DMS 273 (cell line): ENCODE data around the gene MKRN1.
"Not testable (repeated sequence)": the region's sequence is repeated elsewhere in the genome, so short reads cannot be mapped to it uniquely, and the experiment has no call there.

Experiments used
- DNase-seq: peaks from one replicate; lab custom pipeline; 2025; ENCODE audit not compliant: unreplicated experiment; lab: John Stamatoyannopoulos, UW

MKRN1 gene, protein sequence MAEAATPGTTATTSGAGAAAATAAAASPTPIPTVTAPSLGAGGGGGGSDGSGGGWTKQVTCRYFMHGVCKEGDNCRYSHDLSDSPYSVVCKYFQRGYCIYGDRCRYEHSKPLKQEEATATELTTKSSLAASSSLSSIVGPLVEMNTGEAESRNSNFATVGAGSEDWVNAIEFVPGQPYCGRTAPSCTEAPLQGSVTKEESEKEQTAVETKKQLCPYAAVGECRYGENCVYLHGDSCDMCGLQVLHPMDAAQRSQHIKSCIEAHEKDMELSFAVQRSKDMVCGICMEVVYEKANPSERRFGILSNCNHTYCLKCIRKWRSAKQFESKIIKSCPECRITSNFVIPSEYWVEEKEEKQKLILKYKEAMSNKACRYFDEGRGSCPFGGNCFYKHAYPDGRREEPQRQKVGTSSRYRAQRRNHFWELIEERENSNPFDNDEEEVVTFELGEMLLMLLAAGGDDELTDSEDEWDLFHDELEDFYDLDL

DNA sequence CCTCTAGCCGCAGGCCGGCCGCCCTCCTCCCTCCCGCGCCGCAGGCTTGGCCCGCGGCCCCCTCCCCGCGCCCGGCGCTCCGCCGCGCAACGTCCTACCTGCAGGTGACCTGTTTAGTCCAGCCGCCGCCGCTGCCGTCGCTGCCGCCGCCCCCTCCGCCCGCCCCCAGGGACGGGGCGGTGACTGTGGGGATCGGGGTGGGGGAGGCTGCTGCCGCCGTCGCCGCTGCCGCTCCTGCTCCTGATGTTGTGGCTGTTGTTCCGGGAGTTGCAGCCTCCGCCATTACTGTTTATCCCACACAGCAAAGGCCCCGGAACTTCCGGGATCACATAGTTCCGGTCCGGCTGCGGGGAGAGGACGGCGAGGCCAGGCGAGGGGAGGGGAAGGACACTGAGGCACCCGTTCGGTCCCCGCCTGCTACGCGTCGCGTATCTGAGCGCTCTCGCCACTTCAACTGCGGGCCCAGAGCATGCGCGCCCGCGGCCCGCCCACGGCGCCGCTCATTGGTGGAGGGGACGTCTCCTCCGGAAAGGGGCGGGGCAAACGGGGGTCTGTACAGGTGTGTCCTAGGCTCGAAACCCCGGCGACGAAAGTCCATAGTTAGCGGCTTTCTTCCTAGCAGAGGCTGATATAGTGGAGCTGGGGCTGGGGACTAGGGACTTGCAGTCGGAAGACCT, at the start of gene MKRN1:
MKRN1 (minus strand) TSS at position 444 of the 677 bp plus-strand sequence; CDS start at position 283, 161 bp downstream.
- DNase-seq: peak; percentile 99

DNA sequence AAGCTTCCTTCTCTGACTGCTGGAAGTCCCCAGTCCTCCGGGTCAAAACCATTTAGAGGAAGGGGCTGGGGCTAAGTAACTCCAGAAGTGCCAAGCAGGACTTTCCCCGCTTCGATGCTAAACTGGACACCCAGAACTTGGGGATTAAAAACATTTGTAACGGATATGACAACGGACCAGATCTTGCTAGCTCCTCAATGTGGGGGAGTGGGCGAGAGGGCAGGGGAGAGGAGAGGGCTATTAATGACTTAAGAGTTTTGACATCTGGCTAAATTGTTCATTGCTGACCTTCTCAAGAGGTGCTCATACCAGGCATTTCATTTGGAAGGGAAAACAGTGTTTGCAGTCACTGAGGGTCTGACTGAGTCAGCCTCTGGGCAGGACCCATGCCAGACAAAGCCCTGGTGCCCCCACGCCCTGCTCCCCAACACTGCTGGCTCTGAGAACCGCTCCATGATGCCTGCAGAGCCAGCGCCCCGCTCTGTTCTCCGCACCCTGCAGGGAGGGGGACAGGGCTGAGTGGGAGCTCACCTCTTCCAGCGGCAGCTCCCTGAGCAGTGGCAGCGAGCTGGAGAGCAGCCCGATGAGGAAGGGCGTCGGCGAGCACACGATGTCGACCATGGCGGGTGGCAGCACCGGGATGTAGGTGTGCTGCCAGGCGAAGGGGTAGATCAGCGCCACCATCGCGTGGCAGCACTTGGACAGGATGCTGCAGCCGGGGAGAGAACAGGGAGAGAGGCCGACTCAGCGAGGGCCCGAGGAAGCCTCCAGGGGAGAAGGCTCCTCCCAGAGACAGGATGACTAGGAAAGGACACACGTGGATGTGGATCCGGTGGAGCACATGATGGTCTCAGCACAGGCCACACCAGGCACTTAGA, 47.7 kb upstream of the MKRN1 start:
- no peak for DNase-seq

DNA sequence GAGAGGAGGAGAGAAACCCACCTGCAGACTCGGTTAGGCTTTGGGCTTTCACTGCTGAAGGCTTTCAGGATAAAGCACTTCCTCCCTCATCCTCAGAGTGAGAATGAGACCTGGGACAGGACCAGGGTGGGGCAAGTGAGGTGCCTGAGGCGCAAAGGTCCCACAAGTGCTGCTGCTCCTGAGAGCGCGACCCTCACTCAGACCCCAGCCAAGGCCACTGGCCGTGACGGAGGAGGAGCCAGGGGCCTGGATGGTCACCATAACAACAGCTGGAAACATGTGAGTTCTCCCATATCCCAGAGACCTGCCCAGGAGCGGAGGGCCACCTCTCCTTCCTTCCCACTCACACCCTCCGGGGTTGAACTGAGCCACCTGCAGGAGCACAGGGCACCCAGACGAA, 46.9 kb upstream of the MKRN1 start:
- DNase-seq: no peak

DNA sequence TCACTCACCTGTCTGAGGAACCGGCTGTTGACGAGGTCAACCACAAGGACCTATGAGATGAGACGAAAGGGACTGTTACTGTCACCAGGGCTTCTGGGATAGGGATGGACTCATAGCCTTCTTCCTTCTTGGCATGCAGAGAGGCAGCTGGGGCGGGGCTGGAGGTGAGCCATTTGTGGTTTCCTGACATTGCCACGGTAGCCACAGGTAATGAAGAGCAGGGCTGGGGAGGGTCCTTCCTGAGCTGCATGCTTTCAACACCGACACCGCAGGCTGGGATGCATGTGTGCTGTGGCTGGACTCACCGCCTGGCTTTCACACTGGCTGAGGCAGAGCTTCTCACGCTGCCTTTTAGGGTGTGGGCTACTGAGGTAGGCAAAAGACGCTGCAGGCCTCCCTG, 46.4 kb upstream of the MKRN1 start:
- no peak for DNase-seq

DNA sequence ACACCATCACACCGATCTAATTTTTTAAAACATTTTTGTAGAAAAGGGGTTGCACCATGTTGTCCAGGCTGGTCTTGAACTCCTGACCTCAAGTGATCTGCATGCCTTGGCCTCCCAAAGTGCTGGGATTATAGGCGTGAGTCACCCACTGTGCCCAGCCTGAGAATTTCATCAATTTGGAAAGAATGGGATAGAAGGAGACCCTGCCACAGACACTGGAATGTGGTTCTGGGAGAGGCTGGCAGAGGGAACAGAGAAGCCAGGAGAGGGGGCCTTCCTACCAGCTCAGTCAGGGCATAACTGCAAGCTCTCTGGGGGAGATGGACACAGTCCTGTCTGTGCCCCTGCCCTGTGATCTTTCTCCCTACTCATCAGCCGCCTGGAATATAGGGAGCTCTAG, 42.1 kb upstream of the MKRN1 start:
- no peak for DNase-seq

DNA sequence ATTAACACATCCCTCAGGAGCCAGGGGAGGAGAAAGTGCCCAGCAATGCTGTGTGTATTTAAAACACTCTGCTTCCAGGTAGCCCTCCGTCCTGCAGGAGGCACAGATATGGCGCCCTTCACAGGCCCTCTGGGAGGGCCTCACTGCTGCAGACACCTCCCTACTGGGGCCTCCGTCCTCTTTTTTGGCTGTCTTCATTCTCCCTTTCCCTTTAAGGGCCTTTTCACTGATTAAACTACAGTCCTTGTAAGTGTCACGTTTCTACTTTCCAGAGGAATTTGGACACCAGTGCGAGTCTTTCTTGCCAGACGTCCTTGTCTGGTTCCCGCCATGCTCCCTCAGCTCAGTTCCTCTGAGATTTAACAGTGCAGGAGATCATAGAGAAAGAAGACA, 39.7 kb upstream of the MKRN1 start:
- DNase-seq: no peak

DNA sequence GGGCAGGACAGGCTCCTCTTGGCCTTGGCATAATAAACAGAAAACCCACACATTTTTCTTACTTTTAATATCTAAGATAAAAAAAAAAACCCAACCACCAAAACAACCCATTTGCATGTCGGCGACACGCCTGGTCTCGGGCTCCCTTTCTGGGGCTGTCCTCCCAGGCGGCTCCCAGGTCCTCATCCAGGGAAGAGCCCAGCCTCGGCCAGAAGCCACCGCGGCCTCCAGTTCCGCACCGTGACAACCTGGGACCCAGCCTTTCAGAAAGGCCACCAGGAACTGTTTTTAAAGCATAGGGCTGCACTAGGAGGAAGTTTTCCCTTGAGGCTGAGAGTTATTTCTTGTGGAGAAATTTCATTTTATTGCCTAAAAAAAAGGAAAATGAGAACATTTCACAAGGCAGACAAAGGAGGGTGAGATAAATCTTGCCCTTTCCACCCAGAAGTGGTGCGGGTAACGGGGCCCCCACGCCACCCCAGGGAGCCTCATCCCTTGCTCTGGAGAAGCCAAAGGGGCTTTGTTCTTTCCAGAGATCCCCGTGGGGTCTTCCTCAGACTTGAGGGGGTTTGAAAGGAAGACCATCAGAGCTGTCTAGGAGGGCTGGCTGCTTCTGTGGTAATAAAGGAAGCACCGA, 39.2 kb upstream of the MKRN1 start:
- DNase-seq: no peak

DNA sequence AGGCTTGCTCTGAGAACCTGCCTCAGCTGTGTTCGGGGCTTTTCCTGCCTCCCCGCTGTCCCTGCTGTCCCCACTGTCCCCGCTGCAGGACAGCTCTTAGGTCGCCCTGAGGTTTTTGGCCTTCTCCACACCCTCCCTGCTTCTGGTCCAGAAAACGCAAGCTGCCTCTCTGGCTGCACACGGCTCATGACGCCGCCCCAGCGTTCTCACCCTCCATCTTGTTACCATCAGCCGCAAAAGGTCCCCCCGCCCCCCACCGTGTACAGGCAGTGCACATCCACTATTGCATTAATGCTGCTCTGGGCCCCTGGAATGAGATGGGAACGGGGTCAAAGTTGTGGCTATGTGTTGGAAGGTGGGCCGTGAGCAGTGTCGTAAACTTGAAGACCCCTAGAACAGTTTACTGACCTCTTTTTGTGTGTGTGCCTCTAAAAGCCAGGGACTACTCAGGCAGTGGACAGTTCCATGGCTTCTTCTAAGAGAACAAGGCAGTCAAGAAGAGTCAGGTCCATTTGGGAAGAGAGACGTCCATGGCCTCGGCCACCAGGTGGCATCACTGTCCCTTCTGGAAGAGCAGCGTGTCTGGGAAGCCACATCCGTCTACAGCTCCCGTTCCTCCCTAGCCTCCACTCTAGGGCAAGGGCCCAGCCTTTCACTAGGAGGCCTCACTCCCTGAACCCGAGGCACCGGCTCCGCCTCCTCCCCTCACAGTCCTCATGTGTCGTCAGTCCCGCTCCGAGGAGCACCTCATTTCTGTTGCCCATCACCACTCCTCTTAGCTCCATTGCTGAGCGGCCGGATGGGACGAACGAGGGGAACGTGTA, 38.5 kb upstream of the MKRN1 start:
- peak; percentile 97 for DNase-seq

DNA sequence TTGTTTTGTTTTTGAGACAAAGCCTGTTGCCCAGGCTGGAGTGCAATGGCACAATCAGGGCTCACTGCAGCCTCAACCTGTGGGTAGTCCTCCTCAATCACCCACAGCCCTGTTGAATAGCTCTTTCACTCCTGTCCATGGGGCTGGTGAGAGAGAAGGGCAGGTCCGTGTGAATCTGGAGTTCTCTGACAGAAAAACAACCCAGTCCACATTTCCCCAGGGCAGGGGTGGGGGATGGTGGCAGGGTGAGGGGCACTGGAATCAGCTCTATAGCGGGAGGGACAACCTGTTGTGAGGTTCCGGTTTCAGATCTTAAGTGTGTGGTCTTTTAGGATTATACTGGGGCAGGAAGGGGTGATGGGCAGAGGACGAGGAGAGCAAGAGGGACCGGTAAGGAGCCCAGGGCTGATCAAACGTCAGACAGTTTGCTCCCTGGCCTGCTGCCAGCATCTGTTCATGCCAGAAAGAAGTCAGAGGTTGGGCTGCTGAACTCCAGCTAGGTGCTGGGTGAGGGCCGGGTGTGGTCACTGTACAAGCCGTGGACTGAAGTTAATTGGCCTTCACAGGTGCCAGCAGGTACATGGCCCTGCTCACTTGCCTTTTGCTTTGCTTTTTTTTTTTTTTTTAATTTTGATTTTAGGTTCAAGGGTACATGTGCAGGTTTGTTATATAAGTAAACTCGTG, 33.2 kb upstream of the MKRN1 start:
- DNase-seq: peak; percentile 91

DNA sequence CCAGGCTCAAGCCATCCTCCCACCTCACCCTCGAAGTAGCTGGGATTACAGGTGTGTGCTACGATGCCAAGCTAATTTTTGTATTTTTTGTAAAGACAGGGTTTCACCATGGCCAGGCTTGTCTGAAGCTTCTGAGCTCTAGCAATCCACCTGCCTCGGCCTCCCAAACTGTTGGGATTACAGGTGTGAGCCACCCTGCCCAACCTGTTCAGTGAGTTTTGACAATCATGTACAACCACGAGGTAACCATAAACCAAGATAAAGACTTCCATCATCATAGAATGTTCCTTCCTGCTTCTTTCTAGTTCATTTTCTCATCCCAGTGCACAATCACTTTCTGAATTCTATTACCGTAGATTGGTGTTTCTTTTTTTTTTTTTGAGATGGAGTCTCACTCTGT, 30.5 kb upstream of the MKRN1 start:
- no peak for DNase-seq

DNA sequence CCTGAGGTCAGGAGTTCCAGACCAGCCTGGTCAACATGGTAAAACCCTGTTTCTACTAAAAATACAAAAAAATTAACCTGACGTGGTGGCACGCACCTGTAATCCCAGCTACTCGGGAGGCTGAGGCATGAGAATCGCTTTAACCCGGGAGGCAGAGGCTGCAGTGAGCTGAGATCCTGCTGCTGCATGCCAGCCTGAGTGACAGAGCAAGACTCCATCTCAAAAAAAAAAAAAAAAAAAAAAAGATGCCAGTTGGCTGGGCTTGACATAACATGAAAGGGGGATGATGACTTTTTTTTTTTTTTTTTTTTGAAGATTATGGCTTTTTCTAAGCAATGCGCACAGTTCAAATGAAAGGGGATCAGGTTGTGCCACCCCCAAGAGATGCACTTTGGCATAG, 28.3 kb upstream of the MKRN1 start:
- DNase-seq: peak; percentile 69

DNA sequence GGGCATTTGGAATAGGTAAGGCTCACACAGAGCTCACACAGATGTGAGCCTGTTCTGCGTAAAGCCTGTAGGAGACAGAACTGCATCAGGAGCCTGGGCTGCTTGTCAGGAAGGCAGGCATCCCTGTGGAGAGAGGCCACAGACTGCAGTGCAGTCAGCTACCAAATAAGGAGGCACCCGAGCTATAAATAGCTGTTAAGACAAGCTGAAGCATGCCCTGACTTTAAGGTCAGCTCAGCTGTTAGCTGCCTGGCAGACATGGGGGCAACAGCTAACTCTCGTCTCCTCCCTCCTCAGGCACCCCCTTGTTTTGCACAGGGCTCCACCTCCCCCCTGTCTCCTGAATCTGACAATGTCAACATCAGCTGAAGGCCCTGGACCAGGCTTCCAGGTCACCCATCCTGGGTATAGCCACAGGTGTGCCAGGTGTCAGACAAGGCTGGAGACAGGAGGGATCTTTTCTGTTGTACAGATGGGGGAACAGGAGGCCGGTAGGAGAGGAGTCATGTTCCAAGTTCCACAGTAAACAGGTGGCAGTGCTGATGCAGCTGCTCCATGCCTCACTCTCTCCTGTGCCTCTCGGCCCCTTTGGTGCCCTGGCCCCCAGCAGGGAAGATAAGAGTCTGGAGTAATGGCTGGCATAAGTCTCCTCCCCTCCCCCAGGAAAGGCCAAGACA, 27.6 kb upstream of the MKRN1 start:
- peak; percentile 99 for DNase-seq

DNA sequence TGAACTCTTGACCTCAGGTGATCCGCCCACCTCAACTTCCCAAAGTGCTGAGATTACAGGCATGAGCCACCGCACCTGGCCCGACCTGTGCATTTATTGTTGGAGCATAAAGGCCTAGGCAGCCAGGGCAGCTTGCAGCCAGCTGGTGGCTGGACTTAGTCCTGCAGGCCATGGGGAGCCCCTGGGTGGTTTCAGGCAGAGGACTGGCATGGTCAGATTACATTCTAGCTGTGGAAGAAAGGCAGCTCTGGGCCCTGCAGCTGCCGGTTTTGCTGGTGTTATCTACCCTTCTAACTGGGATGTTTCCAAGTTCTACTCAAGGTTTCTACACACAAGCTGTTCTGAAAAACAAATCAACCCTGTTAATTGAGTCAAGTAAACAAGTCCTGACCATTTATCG, 22.7 kb upstream of the MKRN1 start:
- peak; percentile 96 for DNase-seq

DNA sequence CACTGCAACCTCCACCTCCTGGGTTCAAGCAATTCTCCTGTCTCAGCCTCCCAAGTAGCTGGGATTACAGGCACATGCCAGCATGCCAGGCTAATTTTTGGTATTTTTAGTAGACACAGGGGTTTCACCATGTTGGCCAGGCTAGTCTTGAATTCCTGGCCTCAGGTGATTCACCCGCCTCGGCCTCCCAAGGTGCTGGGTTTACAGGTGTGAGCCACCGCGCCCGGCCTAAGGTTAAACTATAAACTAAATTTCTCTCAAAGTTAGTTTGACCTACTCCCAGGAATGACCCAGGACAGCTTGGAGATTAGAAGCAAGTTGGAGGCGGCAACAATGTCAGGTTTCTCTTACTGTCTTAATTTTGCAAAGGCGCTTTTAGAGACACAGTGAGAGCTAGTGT, 18.5 kb upstream of the MKRN1 start:
- DNase-seq: not testable (repeated sequence)

DNA sequence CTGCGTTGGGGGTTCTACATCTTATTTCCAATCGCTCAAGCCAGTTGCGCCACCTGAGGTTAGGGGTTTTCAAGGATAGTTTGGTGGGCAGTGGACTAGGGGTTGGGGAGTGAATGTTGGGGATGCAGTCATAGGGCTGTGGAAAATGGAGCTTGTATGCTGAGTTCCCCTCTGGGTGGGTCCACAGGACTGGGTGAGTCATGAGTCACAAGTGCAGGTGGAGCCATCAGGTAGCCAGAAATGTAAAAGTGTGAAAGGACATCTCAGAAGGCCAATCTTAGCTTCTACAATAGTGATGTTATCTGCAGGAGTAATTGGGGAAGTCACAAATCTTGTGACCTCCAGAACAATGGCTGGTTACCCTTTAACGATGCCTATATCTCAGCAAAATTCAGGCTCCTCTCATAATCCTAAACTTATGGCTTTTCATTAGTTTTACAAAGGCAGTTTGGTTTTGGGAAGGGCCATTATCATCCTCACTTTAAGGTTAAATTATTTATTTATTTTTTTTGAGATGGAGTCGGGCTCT, 18.0 kb upstream of the MKRN1 start:
- no peak for DNase-seq

DNA sequence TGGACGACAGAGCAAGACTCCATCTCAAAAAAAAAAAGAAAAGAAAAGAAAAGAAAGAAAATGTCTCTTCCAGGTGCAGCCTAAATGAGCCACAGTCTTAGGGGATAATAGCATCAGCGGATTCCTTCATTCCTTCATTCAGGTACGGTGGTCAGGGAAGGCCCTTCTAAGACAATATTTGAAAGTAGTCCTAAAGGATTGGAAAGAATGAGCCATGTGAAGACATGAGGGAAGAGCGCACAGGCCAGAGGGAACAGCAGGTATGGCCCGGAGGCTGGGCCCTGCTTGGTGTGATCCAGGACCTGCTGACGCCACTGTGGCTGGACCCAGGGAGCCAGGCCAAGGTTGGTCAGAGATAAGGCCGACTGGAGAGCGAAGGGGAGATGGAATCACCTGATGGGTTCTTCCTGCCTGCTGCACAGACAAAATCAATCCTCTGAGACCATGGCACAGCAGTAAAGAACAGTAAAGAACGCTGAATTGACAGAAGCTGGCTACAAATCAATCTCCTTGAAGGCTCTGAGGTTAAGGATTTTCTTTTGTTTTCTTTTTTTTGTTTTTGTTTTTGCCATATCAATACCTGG, 16.3 kb upstream of the MKRN1 start:
- no peak for DNase-seq

DNA sequence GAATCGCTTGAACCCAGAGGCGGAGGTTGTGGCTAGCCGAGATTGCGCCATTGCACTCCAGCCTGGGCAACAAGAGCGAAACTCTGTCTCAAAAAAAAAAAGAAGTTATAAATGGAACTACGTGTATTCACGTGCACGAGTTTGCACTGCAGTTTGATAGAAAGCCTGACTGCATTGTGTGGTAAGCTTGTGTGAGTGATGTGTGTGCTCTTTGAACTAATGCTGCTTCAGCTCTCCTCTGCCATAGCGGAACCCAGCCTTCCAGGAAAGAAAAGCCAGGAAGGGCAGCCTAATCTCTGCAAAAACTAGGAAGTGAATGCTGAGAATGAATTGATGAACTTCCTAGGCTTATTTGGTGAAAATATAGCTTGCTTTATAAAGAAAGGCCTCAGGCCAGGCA, 15.6 kb upstream of the MKRN1 start:
- no peak for DNase-seq

DNA sequence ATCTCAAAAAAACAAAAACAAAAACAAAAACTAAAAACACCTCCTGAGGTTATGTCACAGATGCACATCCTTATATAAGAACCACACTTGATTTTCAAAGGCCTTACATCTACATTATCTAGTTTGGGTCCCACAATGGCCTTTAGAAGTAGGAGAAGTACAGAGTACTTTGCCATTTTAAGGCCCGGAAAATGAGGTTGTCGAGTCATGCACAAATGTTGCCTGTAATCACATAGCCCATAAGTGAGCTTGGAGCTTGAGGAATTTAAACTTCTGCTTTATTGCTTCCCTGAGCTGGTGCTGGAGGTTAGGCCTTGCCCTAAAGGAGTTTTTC, 9.7 kb upstream of the MKRN1 start:
- no peak for DNase-seq
